NT2/D1 (cell line): Measurements from ENCODE around the gene METTL25.

Experiments used
- SUZ12 ChIP-seq: IDR thresholded peaks from 2 replicates; pipeline ENCODE4 v1.6.1; 2011; ENCODE audit not compliant: insufficient read length, insufficient read depth; ENCODE audit errors: extremely low read depth
- YY1 ChIP-seq: IDR thresholded peaks from 2 replicates; pipeline ENCODE4 v1.6.1; 2011; ENCODE audit not compliant: insufficient read length, insufficient read depth

GRCh38 chr12:82456633-82457032 is 98.3 kb downstream of the METTL25 start:
- TF ChIP-seq SUZ12 (no peak), YY1 (no peak)
